GM12874 (cell line): ENCODE measurements around the gene TBX2.
A peak's percentile ranks its signal among the peaks of the same experiment; 100 is the strongest.

Experiments
- CTCF ChIP-seq: IDR thresholded peaks from 2 replicates; pipeline ENCODE4 v1.5.1; 2011; ENCODE audit warnings: low read depth, mild to moderate bottlenecking, control low read depth, low read length, moderate library complexity; ENCODE audit not compliant: insufficient read depth

TBX2 gene

GRCh38 chr17:61408151-61409041 is 8.8 kb downstream of the TBX2 start:
- no peak for TF ChIP-seq CTCF

GRCh38 chr17:61409301-61410112 is 9.9 kb downstream of the TBX2 start:
- peak; percentile 64 for TF ChIP-seq CTCF

- peak; percentile 51 for TF ChIP-seq CTCF
Observed at GRCh38 chr17:61410141-61411010, 10.7 kb downstream of the TBX2 start.

GRCh38 chr17:61411011-61411260 is 11.3 kb downstream of the TBX2 start:
- no peak for TF ChIP-seq CTCF

- TF ChIP-seq CTCF = no peak
Observed at GRCh38 chr17:61411261-61412142, 11.9 kb downstream of the TBX2 start.

GRCh38 chr17:61412143-61412859 is 12.7 kb downstream of the TBX2 start:
- TF ChIP-seq CTCF = peak; percentile 96
